Kidney (tissue), 14 donors: ENCODE results near the gene WDSUB1. TPM values are rescaled to one million over a fixed set of nuclear protein-coding genes. Genes with fewer than 3 reads are reported as not detected.

Experiments used
- DNase-seq, 5 donors: peaks; one replicate each; pipeline ENCODE4 v3.0.0-alpha.2; 2013 to 2020
- FAIRE-seq: peaks from 2 replicates; lab custom pipeline; 2012; peaks lifted over from hg19 to GRCh38; lab: Jason Lieb, UNC
- H3K27ac ChIP-seq, 2 donors: one replicate each; pipeline ENCODE4 v1.7.0; 2013; ENCODE audit warnings: low read depth in 2 of 2, low read length in 2 of 2, inconsistent platforms in 1 of 2
- H3K27me3 ChIP-seq: one replicate; pipeline ENCODE4 v1.7.1; 2013; ENCODE audit warnings: low read length, inconsistent platforms; ENCODE audit not compliant: control insufficient read depth, insufficient read depth
- H3K36me3 ChIP-seq, 3 donors: one replicate each; pipeline versions ENCODE4 v1.7.0 to v1.7.1; 2013; ENCODE audit warnings: low read length in 3 of 3, control low read depth in 1 of 3, inconsistent platforms in 1 of 3; ENCODE audit not compliant: insufficient read depth in 3 of 3, control insufficient read depth in 2 of 3
- H3K4me1 ChIP-seq, 3 donors: one replicate each; pipeline versions ENCODE4 v1.7.0 to v1.7.1; 2013; ENCODE audit warnings: low read length in 3 of 3, inconsistent platforms in 1 of 3, low read depth in 1 of 3; ENCODE audit not compliant: control insufficient read depth in 2 of 3, insufficient read depth in 2 of 3
- H3K4me3 ChIP-seq, 3 donors: one replicate each; pipeline versions ENCODE4 v1.7.0 to v1.8.1; 2013; ENCODE audit warnings: low read length in 3 of 3, control low read depth in 1 of 3, inconsistent platforms in 1 of 3
- H3K9ac ChIP-seq, 3 donors: one replicate each; pipeline versions ENCODE4 v1.7.0 to v1.7.1; 2013; ENCODE audit warnings: low read length in 3 of 3, control low read depth in 1 of 3, inconsistent platforms in 1 of 3
- H3K9me3 ChIP-seq, 3 donors: one replicate each; pipeline versions ENCODE4 v1.7.0 to v1.7.1; 2013; ENCODE audit warnings: low read length in 3 of 3, control low read depth in 1 of 3, inconsistent platforms in 1 of 3; ENCODE audit not compliant: control insufficient read depth in 2 of 3, insufficient read depth in 1 of 3
- intact Hi-C: fragments of 100-400 bp; cut with DNase I; formaldehyde crosslinking; loops from one replicate; pipeline ENCODE4 v1.11.1; 2022
- polyA plus RNA-seq: library from polyadenylated mRNA; stranded (reverse); fragments of 350-450 nt; fragmentation: Illumina TruSeq; extraction: RNeasy Lipid Tissue Mini Kit (QIAGEN cat#74804); gene quantifications from one replicate; pipeline ENCODE4 v1.2.3, GENCODE V29; 2014; ENCODE audit warnings: low read depth, low replicate concordance; ENCODE audit not compliant: insufficient read depth
- total RNA-seq: library from RNA; stranded (reverse); fragmentation: NEBNext Ultra II Directional; extraction: Animal tissue kit (Norgen Biotek cat#: 25700); gene quantifications from one replicate; pipeline ENCODE4 v1.2.1, GENCODE V29; 2021
- TF ChIP-seq, protein P1 (sequence below): IDR thresholded peaks from 3 replicates; pipeline ENCODE4 v1.5.1; 2012; ENCODE audit warnings: mild to moderate bottlenecking, moderate library complexity, borderline replicate concordance; ENCODE audit not compliant: insufficient read depth; ENCODE audit errors: extremely low read depth
- donor health status: control.
- donor health status: control.
- donor health status: control.
- donor health status: control.
- donor health status: control.
- donor health status: DM: yes; HTN: yes; CAD: no.
- donor health status: Normal renal cell carcinoma (clear cell type).

Gene WDSUB1
- total and polyA plus RNA-seq, 2 donors from 2014 or later: 11.6 to 22.1 TPM

DNA sequence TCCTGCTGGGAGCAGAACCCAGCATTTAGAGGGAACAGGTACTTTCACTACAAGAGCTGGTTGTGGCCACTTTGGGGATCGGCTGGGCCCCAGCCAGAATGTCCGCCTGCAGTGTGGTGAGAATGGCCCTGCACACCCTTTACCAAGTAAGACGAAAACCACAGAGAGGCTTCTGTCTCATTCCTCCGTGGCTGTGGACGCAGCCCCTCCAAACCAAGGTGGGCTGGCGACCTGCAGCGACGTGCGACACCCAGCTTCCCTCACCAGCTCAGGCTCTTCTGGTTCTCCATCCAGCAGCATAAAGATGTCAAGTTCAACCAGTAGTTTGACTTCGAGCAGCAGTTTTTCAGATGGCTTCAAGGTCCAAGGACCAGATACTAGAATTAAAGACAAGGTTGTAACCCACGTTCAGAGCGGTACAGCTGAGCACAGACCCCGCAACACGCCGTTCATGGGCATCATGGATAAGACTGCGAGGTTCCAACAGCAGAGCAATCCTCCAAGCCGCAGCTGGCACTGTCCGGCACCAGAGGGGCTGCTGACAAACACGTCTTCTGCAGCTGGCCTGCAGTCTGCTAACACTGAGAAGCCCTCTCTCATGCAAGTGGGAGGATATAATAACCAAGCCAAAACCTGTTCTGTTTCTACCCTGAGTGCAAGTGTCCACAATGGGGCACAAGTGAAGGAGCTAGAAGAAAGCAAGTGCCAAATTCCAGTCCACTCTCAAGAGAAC is 56.2 kb downstream of the WDSUB1 start:
- FAIRE-seq (no peak), DNase-seq (no peak)
- Histone ChIP-seq H3K36me3 (peaks cover 0 to 45% (median 13%) of the 10 kb centered on the region in 3 donors), H3K4me3 (no peak overlapping the region), H3K9me3 (no peaks in the 10 kb centered on the region), H3K27ac (no peak overlapping the region), H3K4me1 (peaks cover 0 to 3% (median 0%) of the 10 kb centered on the region in 3 donors), H3K9ac (no peak overlapping the region), H3K27me3 (no peaks in the 10 kb centered on the region)
- TF ChIP-seq, protein P1, sequence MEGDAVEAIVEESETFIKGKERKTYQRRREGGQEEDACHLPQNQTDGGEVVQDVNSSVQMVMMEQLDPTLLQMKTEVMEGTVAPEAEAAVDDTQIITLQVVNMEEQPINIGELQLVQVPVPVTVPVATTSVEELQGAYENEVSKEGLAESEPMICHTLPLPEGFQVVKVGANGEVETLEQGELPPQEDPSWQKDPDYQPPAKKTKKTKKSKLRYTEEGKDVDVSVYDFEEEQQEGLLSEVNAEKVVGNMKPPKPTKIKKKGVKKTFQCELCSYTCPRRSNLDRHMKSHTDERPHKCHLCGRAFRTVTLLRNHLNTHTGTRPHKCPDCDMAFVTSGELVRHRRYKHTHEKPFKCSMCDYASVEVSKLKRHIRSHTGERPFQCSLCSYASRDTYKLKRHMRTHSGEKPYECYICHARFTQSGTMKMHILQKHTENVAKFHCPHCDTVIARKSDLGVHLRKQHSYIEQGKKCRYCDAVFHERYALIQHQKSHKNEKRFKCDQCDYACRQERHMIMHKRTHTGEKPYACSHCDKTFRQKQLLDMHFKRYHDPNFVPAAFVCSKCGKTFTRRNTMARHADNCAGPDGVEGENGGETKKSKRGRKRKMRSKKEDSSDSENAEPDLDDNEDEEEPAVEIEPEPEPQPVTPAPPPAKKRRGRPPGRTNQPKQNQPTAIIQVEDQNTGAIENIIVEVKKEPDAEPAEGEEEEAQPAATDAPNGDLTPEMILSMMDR: no peak
- intact Hi-C loops: no loop called here

DNA sequence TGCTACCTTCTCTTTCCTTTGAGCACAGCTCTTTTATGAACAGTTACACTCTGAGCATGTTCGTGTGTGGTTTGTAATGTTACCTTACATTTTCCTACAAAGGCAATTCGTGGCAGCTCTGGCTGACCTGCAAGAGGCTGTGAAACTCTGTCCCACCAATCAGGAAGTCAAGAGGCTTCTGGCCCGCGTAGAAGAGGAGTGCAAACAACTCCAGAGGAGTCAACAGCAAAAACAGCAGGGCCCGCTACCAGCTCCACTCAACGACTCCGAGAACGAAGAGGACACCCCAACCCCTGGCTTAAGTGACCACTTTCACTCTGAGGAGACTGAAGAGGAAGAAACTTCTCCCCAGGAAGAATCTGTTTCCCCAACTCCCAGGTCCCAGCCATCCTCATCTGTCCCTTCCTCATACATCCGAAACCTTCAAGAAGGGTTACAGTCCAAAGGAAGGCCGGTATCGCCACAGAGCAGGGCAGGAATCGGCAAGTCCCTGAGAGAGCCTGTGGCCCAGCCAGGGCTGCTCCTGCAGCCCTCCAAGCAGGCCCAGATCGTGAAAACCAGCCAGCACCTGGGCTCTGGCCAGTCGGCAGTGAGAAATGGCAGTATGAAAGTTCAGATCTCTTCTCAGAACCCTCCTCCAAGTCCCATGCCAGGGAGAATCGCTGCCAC is 56.9 kb downstream of the WDSUB1 start:
- Histone ChIP-seq H3K36me3 (peaks cover 0 to 43% (median 13%) of the 10 kb centered on the region in 3 donors), H3K9me3 (no peaks in the 10 kb centered on the region), H3K27ac (no peak overlapping the region), H3K9ac (no peak overlapping the region), H3K4me3 (no peak overlapping the region), H3K4me1 (peaks cover 0 to 3% (median 2%) of the 10 kb centered on the region in 3 donors), H3K27me3 (no peaks in the 10 kb centered on the region)
- FAIRE-seq (no peak), DNase-seq (no peak)
- TF ChIP-seq, protein P1: no peak
- intact Hi-C loops: no loop called here

GRCh38 chr2:159228081-159228581 is 58.4 kb downstream of the WDSUB1 start:
- Histone ChIP-seq H3K4me1 (peaks cover 0 to 3% (median 2%) of the 10 kb centered on the region in 3 donors), H3K36me3 (peaks cover 5 to 54% (median 13%) of the 10 kb centered on the region in 3 donors), H3K4me3 (no peak overlapping the region), H3K9ac (no peak overlapping the region), H3K27ac (no peak overlapping the region), H3K9me3 (no peaks in the 10 kb centered on the region), H3K27me3 (no peaks in the 10 kb centered on the region)
- TF ChIP-seq, protein P1: no peak
- intact Hi-C loops: no loop called here
- FAIRE-seq: no peak
- no peak for DNase-seq
